Mucosa of stomach (tissue), 1 donor: Measurements from ENCODE around the gene ZFHX3.

Experiments used
- H3K27me3 ChIP-seq: one replicate; pipeline ENCODE4 v1.7.0; 2013; ENCODE audit warnings: mild to moderate bottlenecking, low read length; ENCODE audit not compliant: control insufficient read depth, insufficient read depth
- H3K36me3 ChIP-seq: one replicate; pipeline ENCODE4 v1.7.0; 2013; ENCODE audit warnings: low read length; ENCODE audit not compliant: control insufficient read depth, insufficient read depth
- H3K4me1 ChIP-seq: one replicate; pipeline ENCODE4 v1.7.0; 2013; ENCODE audit warnings: mild to moderate bottlenecking, low read length; ENCODE audit not compliant: control insufficient read depth, insufficient read depth
- H3K4me3 ChIP-seq: one replicate; pipeline ENCODE4 v1.7.0; 2013; ENCODE audit warnings: low read length
- H3K9ac ChIP-seq: one replicate; pipeline ENCODE4 v1.7.0; 2013; ENCODE audit warnings: mild to moderate bottlenecking, low read length, moderate library complexity
- H3K9me3 ChIP-seq: one replicate; pipeline ENCODE4 v1.7.0; 2013; ENCODE audit warnings: mild to moderate bottlenecking, low read length, moderate library complexity; ENCODE audit not compliant: control insufficient read depth
- donor health status: Pancreatic carcinoma.

Gene ZFHX3

DNA sequence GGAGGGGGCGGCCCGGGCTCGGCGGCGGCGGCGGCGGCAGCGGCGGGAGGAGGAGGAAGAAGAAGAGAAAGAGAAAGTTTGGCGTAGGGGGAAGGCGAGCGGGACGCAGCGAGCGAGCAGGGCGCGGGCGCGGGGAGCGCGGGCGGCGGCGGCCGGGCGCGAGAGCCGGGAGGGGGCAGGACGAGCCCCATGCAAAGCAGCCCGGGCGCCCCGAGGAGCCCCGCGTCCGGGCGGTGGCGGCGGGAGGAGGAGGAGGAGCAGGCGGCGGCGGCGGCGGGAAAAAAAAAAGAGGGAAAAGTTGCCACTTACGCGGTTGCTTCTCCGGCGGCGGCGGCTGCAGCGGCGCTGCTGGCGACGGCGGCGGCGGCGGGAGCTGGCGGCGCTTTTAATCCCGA is 10.3 kb upstream of the ZFHX3 start:
- Histone ChIP-seq H3K4me1 (peaks cover 40% of the 10 kb centered on the region), H3K36me3 (no peaks in the 10 kb centered on the region), H3K4me3 (no peak overlapping the region), H3K9me3 (no peaks in the 10 kb centered on the region), H3K9ac (peak overlapping the region; percentile 47), H3K27me3 (peaks cover 23% of the 10 kb centered on the region)

DNA sequence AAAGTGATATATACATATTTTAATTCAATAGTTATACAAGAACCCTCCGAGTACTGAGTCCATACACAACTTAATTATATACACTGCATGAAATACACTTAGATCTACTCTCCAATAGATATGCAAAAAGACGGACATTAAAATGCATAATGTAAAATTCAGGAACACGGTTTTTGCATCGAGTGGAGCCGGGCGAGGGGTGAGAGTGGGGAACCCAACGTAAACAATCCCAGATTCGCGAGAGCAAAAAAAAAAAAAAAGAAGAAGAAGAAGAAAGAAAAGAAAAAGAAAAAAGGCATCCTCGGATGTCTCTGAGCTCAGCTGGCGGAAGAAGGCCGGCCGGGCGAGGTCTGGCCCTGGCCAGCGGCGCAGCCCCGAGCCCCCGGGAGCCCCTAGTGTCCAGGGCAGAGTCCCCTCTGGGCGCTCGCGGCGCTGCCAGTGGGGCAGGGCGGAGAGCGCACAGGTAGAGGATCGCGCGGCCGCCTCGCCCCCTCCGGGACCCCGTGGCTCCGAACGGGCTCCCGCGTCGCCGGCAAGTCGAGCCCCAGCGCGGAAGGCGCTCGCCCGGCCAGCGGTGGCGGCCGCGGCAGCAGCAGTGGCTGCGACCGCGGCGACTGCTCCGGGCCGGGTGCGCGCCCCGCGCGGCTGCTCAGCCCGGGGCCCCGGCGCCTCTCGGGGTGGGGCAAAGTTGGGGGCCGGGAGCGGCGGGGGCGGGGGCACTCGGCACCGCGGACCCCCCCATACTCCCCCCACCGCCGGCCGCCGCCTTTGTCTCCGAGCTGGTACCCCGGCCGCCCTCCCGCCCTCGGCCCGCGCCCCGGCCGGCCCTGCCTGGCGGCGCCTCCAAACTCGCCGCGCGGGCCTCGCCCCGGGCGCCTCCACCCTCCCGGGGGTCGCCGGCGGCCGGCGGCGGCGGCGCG is 9.6 kb upstream of the ZFHX3 start:
- no peaks in the 10 kb centered on the region for H3K9me3 ChIP-seq
- H3K36me3 ChIP-seq, result no peaks in the 10 kb centered on the region
- H3K27me3 ChIP-seq, result peaks cover 17% of the 10 kb centered on the region
- peaks cover 43% of the 10 kb centered on the region for H3K4me1 ChIP-seq
- peak overlapping the region; percentile 80 for H3K9ac ChIP-seq
- peak overlapping the region; percentile 38 for H3K4me3 ChIP-seq

DNA sequence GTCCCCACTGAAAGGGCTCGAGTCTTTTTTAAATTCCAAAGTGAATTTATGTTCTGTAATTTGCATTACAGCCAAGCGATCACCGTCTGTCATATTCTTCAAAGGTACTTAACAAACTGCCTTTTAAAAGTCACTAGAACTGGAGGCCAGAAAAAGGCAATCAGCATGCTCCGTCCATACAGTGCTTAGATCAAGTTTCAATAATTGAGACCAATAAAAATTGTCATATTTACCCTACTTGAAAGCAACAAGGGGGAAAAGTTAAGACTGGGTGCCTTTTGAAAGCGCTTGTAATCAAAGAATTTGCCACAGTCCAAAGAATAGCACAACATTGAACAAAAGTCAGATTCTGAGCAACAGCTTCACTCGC is 9.0 kb upstream of the ZFHX3 start:
- Histone ChIP-seq H3K4me3 (peak overlapping the region; percentile 38), H3K27me3 (peaks cover 10% of the 10 kb centered on the region), H3K9ac (peak overlapping the region; percentile 80), H3K4me1 (peaks cover 43% of the 10 kb centered on the region), H3K36me3 (no peaks in the 10 kb centered on the region), H3K9me3 (no peaks in the 10 kb centered on the region)

DNA sequence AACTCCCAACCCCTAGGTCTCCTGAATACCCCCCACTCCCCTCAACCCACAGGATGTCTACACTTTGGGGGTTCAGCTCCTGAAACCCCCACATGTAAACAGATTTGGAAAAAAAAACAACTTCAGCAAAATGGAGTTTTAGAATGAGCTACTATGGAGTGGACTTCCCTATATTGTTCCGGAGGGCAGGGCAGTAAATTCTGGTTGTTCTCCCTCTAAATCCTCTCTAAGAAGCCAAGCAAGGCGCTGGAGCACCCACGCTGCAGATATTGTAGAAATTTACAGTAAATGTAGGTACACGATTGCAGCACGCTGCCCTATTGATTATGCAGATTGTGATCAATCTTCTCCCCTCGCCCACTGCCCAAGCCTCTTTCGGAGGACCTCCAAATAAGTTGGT is 8.5 kb upstream of the ZFHX3 start:
- no peaks in the 10 kb centered on the region for H3K9me3 ChIP-seq
- H3K36me3 ChIP-seq, result no peaks in the 10 kb centered on the region
- H3K27me3 ChIP-seq, result peaks cover 7% of the 10 kb centered on the region
- peak overlapping the region; percentile 80 for H3K9ac ChIP-seq
- H3K4me3 ChIP-seq, result no peak overlapping the region
- peaks cover 43% of the 10 kb centered on the region for H3K4me1 ChIP-seq

DNA sequence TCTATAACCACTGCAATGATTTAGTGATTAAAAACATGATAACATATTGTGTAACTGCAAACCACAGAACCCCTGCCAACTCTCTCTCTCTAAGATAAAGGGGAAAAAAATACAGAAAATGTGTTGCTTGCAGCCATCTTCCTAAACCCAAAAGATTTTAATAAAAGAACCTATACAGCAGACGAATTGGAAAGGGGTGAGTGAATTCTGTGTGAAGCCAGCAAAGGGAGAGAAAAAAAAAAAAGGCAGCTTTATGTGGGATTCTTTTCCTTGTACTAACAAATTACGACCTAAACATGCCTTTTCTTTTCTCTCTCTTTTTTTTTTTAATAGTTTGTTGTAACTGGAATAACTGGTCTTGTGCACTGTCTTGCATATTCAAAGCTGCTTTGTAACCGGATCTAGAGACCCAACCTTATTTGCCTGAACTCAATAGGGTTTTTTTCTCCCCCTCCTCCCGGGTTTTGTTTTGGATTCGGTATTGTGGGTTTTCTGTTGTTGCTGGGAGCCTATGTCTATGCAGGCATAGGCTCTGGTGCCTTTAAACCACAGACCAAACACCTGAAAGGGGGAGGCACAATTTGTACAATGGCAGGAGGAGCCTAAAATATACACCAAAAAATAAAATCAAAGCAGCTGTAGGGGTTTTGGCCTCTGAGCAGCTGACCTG is 7.0 kb upstream of the ZFHX3 start:
- Histone ChIP-seq H3K27me3 (no peaks in the 10 kb centered on the region), H3K9me3 (no peaks in the 10 kb centered on the region), H3K9ac (peak overlapping the region; percentile 80), H3K36me3 (no peaks in the 10 kb centered on the region), H3K4me1 (peaks cover 49% of the 10 kb centered on the region), H3K4me3 (no peak overlapping the region)

DNA sequence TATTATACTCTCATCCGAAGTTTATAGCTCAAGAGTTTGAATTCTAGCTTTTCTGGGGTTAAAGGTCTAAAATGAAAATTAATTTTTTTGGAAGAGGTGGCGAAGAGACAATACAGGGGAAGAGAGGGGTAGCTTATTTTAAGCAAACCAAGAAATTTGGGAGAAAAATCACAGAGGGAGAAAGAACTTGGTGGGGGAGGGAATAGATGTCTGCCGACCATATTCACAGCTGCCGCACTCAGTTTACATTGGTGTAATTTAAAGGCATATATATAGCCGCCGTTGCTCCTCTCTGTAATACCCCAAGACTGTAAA is 6.5 kb upstream of the ZFHX3 start:
- H3K9ac ChIP-seq, result no peak overlapping the region
- peaks cover 48% of the 10 kb centered on the region for H3K4me1 ChIP-seq
- no peaks in the 10 kb centered on the region for H3K9me3 ChIP-seq
- no peaks in the 10 kb centered on the region for H3K27me3 ChIP-seq
- no peaks in the 10 kb centered on the region for H3K36me3 ChIP-seq
- no peak overlapping the region for H3K4me3 ChIP-seq

DNA sequence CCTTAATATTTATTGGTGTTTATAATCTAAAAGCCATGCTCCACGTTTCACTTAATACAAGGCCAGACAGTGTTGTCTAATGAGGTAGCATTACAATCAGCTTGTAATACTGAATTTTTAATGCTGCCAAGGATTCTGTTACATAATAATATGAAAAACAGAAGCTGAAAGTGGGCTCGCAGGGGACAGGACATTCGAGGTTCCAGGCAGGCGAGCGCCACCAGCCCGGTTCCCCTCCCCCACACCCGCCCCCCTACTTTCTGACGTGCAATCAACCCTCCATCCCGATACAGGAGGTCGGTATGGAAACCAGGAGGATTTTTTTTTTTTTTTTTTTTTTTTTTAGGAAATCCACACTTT is 6.2 kb upstream of the ZFHX3 start:
- H3K9ac ChIP-seq, result peak overlapping the region; percentile 17
- no peaks in the 10 kb centered on the region for H3K36me3 ChIP-seq
- peaks cover 47% of the 10 kb centered on the region for H3K4me1 ChIP-seq
- H3K4me3 ChIP-seq, result no peak overlapping the region
- no peaks in the 10 kb centered on the region for H3K9me3 ChIP-seq
- no peaks in the 10 kb centered on the region for H3K27me3 ChIP-seq

DNA sequence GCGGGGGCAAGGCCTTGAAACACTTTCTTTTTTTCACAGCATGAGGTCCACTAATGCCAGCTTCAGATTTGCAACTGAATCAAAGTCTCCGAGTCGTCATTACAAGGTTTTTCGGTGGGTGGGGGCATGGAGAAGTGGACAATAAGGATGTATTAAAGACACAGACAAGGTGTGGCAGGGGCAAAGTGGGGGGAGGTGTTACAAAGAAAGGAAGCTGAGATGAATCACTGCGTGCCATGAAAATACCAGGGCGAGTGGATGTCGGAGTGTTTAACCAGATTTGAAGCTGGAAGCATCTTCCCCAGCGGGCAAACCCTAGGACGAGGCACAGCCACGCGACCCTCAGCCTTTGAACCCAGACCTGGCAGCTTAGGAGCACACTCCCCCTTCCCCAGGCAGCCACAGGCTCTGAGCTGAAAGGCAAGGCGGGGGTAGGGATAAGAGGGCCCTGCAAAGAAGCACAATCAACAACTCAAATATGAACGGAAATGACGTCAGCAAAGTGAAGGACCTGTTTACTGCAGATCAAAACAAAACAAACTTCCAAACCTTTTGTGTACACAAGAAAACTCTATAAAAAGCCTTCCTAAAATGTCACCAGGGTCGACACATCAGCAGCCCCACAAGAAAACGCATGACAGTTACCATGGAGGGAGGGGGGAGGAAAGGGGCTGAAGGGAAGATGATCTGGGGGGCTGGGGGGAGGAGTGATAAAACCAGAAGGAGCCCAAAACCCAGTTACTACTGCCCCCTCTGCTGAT is 5.6 kb upstream of the ZFHX3 start:
- Histone ChIP-seq H3K36me3 (no peaks in the 10 kb centered on the region), H3K27me3 (no peaks in the 10 kb centered on the region), H3K4me3 (no peak overlapping the region), H3K9ac (peak overlapping the region; percentile 17), H3K9me3 (no peaks in the 10 kb centered on the region), H3K4me1 (peaks cover 52% of the 10 kb centered on the region)

DNA sequence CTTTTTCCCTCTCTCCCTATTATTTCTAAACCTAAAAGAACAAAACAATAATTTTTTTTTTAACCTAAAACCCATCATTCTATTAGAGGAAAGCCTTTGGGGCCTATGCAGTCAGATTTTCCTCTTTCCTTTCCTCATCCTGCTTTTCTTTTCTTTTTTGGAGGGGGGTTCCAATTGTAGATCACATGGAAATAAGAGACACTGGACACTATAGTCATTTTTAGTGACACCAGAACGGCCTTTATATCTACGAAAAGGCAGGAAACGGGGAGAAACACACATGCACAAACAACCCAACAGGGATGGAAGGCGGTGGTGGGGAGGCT is 5.1 kb upstream of the ZFHX3 start:
- Histone ChIP-seq H3K36me3 (no peaks in the 10 kb centered on the region), H3K4me1 (peaks cover 54% of the 10 kb centered on the region), H3K4me3 (no peak overlapping the region), H3K9ac (no peak overlapping the region), H3K9me3 (no peaks in the 10 kb centered on the region), H3K27me3 (no peaks in the 10 kb centered on the region)

DNA sequence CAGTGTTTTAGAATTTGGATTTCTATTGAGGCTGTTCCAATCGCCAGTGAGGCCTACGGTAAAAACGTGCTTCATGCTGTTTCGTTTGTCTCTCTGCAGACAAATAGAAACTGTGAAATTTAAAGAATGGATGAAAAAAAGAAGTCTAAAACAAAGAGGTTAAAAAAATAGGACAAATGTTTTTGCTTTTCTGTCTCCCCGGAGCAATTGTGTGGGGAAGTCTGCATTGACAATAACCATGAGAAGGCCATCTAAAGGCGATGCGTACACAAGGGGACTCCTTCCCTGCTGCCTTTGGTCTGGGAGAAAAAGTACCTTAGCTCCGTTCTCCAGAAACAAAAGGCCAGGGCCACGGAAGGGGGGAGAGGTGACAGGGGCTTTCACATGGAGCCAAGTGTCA is 4.6 kb upstream of the ZFHX3 start:
- Histone ChIP-seq H3K4me3 (no peak overlapping the region), H3K9me3 (no peaks in the 10 kb centered on the region), H3K9ac (no peak overlapping the region), H3K27me3 (no peaks in the 10 kb centered on the region), H3K4me1 (peaks cover 54% of the 10 kb centered on the region), H3K36me3 (no peaks in the 10 kb centered on the region)

DNA sequence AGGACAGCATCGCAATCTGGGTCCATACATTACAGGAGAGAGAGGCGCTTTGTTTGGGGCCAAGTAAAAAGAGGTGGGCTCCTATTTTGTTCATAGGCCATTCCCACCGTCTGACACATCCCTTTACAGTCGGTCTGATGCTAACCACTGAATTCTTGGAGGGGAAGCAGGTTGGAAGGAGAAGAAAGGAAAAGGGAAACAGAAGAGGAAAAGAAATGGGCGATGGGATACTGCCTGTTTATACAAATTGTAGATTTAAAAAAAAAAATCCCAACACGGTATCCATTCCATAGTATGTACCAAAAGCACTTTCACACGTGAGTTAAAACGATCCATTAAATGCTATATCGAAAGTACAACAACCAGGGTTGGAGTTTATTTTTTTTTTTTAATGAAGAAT is 4.0 kb upstream of the ZFHX3 start:
- H3K27me3 ChIP-seq, result no peaks in the 10 kb centered on the region
- H3K36me3 ChIP-seq, result no peaks in the 10 kb centered on the region
- no peaks in the 10 kb centered on the region for H3K9me3 ChIP-seq
- H3K9ac ChIP-seq, result no peak overlapping the region
- H3K4me3 ChIP-seq, result no peak overlapping the region
- H3K4me1 ChIP-seq, result peaks cover 56% of the 10 kb centered on the region

DNA sequence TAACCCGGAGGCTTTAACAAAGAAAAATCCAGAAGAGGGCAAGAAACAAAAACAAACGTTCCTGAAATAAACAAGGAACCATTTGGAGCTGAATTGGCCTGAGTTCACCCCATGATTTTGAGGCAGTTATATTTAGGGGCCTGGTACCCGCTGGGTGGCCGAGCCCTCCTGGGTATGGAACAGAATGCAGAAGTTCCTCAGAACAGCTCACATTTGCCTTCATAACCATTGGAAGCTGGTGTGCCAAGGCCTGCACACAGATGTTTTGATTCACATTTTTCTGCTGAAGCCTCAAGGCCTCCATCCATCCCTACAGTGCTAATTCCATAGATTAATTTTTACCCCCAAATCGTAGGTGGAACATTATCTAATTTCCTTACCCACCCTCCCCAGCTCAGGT is 3.3 kb upstream of the ZFHX3 start:
- H3K9ac ChIP-seq, result no peak overlapping the region
- peaks cover 49% of the 10 kb centered on the region for H3K4me1 ChIP-seq
- no peak overlapping the region for H3K4me3 ChIP-seq

More for the DNA sequence above, 3.3 kb upstream of the ZFHX3 start:
- Histone ChIP-seq H3K36me3 (no peaks in the 10 kb centered on the region), H3K9me3 (no peaks in the 10 kb centered on the region), H3K27me3 (no peaks in the 10 kb centered on the region)
